22Rv1 (cell line): ENCODE measurements around the gene GOLGA3.
A peak's percentile ranks its signal among the peaks of the same experiment; 100 is the strongest.

Source experiments
- H3K27ac ChIP-seq: fragments of 450-650 bp; 2 replicates; pipeline ENCODE4 v1.5.1; 2017
- CTCF ChIP-seq: fragments of 450-650 bp; IDR thresholded peaks from 2 replicates; pipeline ENCODE4 v1.5.1; 2017; ENCODE audit warnings: mild to moderate bottlenecking
- ZFX ChIP-seq: fragments of 450-650 bp; IDR thresholded peaks from 2 replicates; pipeline ENCODE4 v1.6.1; 2017; ENCODE audit warnings: antibody characterized with exemption, borderline replicate concordance

GOLGA3 gene

DNA sequence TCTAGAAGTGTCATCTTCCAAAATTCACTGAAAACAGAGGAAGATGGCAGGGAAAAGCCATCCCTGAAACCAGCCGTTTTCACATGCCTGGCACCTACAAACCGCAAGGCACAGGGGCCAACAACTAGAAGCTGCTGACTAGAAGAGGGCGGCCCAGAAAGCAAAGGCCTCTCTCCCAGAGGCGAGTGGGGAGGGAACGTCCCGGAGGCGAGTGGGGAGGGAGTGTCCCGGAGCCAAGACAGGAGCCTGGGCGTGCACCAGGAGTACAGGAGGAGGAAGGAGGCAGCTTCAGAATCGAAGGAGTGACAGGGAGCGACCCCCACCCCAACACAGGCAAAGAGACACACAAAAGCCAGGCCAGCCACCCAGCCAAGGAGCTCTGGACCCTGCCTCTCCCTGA, 88.0 kb downstream of the GOLGA3 start:
- TF ChIP-seq CTCF (no peak), ZFX (no peak)
- no peak overlapping the region for H3K27ac ChIP-seq

DNA sequence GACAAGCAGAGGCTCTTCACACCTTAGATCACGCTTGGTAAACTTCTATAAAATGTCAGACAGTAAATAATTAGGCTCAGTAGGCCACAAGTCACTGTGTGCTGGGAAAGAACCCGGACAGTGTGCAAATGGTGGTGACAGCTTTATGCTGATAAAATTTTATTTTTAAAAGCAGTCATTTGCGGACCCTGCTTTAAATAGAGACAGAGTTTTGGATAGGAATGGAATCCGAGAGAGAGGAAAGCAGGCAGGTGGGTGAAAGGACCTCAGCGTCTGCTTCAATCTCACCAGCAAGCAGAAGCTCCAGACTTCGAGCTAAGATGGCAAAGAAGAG, 88.4 kb downstream of the GOLGA3 start:
- TF ChIP-seq ZFX (no peak), CTCF (no peak)
- no peak overlapping the region for H3K27ac ChIP-seq

GRCh38 chr12:132739600-132740312, 88.9 kb downstream of the GOLGA3 start:
- TF ChIP-seq CTCF (no peak), ZFX (no peak)
- no peak overlapping the region for H3K27ac ChIP-seq

DNA sequence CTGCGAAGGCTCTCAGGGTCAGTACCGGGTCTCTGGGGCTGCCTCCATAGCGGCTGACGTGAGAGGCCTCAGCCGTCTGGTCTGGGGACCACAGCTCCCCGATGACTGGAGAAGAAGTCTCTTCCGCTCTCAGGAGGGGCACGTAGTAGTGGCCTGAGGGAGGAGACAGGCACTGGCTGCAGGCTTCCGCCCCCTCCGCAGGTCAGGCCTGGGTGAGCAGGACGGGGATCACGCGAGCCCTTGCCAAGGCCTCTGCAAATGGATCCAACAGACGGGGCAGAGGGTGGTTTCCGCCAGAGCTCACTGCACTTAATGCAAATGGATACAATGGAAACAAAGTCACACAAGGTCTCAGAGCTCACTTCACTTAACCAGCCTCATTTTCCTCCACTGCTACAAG, 91.8 kb downstream of the GOLGA3 start:
- no peak for TF ChIP-seq ZFX
- TF ChIP-seq CTCF = no peak

DNA sequence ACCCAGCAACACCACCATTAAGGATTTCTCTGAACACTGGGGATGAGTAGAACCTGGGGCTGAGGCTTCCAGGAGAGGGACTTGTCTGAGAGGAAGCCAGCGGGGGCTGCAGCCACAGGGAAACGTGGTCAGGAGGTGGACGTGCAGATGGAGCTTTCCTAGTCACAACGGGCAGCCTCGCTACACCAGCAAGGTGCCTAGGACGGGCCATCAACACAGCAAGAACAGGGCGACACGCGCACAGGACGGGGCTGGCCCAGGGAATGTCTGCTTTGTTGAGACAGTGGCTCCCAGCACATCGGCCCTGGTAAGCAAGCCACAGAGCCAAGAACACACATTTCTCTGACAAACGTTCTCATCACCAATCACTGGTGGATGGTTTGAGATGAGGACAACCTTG, 92.3 kb downstream of the GOLGA3 start:
- no peak overlapping the region for H3K27ac ChIP-seq
- no peak for TF ChIP-seq ZFX
- TF ChIP-seq CTCF = no peak

More for the DNA sequence above, 91.8 kb downstream of the GOLGA3 start:
- H3K27ac ChIP-seq = no peak overlapping the region

DNA sequence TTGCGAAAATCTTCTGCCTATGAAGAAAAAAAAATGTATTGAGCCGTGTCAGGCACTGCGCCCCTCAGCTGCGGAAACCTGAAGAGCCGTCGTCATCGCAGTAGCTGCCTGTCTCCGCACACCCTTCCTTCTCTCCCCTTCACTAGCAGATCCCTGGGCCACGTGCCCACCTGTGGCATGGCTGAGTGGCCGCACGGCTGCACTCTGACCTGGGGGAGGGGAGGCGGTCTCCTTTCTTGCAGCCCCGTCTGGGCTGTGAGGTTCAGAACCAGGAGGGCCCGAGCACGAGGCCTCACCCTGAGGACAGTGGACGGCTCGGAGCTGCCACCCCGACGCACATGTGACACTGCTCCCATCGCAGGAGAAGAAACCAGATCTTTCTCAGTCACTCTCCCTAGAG, 93.2 kb downstream of the GOLGA3 start:
- peak overlapping the region; percentile 8; the same call in 1 of the 2 replicates for H3K27ac ChIP-seq
- no peak for TF ChIP-seq CTCF
- TF ChIP-seq ZFX = no peak

GRCh38 chr12:132734206-132734605, 94.5 kb downstream of the GOLGA3 start:
- no peak for TF ChIP-seq ZFX
- TF ChIP-seq CTCF = no peak
- H3K27ac ChIP-seq = peak overlapping the region; percentile 8; the same call in 1 of the 2 replicates
